Measurements from ENCODE around the gene ARHGAP20.

ARHGAP20 gene

DNA sequence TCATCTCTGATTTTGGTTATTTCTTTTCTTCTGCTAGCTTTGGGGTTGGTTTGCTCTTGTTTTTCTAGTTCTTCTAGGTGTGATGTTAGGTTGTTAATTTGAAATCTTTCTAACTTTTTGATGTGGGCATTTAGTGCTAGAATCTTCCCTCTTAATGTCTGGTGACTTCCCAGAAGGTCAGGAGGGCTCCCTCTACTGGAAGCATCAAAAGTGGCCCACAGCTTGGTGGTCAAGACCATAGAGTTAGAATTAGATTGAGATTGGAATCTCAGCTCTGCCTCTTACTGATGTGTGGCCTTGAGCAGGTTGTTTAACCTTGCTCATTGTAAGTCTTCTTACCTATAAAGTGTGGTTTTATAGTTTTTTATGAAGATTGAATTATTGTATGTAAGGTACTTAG, 183.2 kb downstream of the ARHGAP20 start:
- no peak for DNase-seq (ENCODE audit: low read depth)

GRCh38 chr11:110527146-110527545, 185.1 kb downstream of the ARHGAP20 start:
- DNase-seq (ENCODE audit: low read depth) = no peak

All from T-helper 22 cell (primary cell).